HG03378 (cell line): ENCODE data around the gene DISP1.
"Not testable (repeated sequence)": the region's sequence is repeated elsewhere in the genome, so short reads cannot be mapped to it uniquely, and the experiment has no call there.

Experiments used
- ATAC-seq: cut with Tn5 transposase; IDR thresholded peaks from one replicate; pipeline ENCODE4 v1.9.1; 2021; ENCODE audit warnings: mild to moderate bottlenecking, moderate library complexity; ENCODE audit not compliant: unreplicated experiment

The DISP1 gene

DNA sequence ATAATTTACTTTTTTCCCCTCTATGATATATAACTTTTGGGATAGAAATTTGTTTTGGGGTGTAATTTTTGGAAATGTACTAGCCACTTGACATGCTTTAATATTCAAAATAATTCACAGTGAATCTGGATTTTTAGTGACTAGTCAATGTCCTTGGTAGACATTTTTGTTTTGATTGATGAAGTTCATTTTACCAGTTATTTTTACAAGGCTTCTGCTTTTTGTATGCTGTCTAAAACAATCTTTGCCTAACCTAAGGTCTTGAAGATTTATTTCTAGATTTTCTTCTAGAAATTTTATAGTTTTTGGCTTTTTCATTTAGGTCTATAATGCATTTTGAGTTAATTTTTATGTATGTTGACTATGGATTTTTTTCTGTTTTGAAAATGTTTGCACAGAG is 30.9 kb downstream of the DISP1 start:
- ATAC-seq = no peak

DNA sequence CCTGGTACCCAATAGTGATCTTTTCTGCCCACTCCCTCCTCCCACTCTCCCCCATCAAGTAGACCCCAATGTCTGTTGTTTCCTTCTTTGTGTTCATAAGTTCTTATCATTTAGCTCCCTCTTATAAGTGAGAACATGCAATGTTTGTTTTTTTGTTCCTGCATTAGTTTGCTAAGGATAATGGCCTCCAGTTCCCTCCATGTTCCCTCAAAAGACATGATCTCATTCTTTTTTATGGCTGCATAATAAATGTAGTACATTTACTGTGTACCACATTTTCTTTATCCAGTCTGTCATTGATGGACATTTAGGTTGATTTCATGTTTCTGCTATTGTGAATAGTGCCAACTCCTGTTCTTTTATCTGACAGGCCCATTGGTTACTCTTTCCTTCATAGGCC is 35.7 kb downstream of the DISP1 start:
- ATAC-seq = not testable (repeated sequence)

DNA sequence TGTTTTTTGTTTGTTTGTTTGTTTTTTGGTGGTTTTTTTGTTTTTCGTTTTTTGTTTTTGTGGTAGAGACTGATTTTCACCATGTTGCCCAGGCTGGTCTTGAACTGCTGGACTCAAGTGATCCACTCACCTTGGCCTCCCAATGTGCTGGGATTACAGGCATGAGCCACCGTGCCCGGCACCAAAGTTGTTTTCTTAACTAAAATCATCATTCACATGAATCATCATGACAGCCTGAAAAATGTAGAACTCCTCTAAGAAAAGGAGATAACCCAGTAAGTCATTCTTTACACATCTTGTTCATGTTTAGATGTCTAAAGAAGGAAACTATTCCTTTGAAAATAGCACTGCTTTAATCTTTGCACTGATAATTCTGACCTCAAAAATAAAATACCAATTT is 37.5 kb downstream of the DISP1 start:
- ATAC-seq = no peak

DNA sequence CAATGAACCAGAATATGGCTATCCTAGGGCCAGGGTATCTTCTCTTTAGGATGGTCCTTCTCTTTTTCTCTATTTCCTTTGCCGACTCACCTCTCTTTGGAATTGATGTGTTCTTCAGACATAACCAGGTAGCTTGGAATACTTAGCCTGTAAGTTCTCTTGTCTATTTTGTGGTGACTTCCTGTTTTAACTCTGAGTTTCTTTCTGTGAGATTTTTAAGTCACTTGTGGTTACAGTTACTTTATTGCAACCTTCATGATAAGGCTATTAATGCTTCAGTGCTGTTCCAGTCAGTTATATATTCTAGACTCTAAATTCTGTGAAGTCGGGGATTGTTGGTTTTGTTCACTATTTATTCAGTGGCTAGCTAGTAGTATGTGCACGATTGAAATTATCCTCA is 46.2 kb downstream of the DISP1 start:
- ATAC-seq = no peak
